Erythroblast (primary cell): Measurements from ENCODE around the gene TMEM87A.

Experiments used
- GATA1 ChIP-seq: IDR thresholded peaks from 2 replicates; pipeline ENCODE4 v1.6.1; 2011; ENCODE audit warnings: low read depth, mild to moderate bottlenecking, control low read depth, low read length, moderate library complexity
- POLR2A ChIP-seq: IDR thresholded peaks from 2 replicates; pipeline ENCODE4 v1.6.1; 2011; ENCODE audit warnings: mild to moderate bottlenecking, low read length

DNA sequence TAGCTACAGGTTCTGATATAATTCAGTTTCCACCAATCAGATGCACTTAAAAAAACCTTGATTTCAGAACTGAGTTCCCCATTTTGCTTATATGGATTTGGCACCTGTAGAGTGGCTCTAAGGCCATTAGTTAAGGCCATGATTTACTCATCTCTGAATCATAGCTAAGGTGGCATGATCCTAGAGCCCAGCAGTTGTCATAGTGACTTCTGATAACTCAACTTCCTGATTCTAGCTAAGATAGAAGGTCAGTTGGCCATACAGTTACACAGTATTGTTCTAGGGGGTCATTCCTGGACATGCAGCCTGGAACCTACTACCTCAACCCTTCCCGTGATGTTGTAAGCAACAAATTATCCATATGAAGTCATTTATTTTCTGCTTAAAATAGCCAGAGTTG lies 15.9 kb upstream of the TMEM87A start:
- TF ChIP-seq POLR2A, result no peak
- no peak for TF ChIP-seq GATA1
